DOHH2 (cell line): ENCODE results near the gene ALB.

Source experiments
- H3F3A ChIP-seq: fragments of 200-600 bp; sonication (generic), shearing (Covaris generic); 2 replicates; pipeline ENCODE4 v1.6.0; 2016; ENCODE audit warnings: antibody characterized with exemption, mild to moderate bottlenecking; ENCODE audit not compliant: control insufficient read depth, insufficient read depth
- H3K27ac ChIP-seq: fragments of 200-600 bp; sonication (generic); 2 replicates; pipeline ENCODE4 v1.5.1; 2014; ENCODE audit warnings: low read depth, mild to moderate bottlenecking, low read length, moderate library complexity
- H3K27me3 ChIP-seq: fragments of 200-600 bp; sonication (generic); 2 replicates; pipeline ENCODE4 v1.6.1; 2014; ENCODE audit warnings: mild to moderate bottlenecking, low read length, mixed read lengths; ENCODE audit not compliant: control insufficient read depth
- H3K36me3 ChIP-seq: fragments of 200-600 bp; sonication (generic); 2 replicates; pipeline ENCODE4 v1.6.1; 2014; ENCODE audit warnings: mild to moderate bottlenecking, low read length, moderate library complexity, mixed read lengths; ENCODE audit not compliant: control insufficient read depth
- H3K4me1 ChIP-seq: fragments of 200-600 bp; sonication (generic); 2 replicates; pipeline ENCODE4 v1.6.1; 2014; ENCODE audit warnings: mild to moderate bottlenecking, low read length, mixed read lengths; ENCODE audit not compliant: control insufficient read depth
- H3K4me2 ChIP-seq: fragments of 200-600 bp; sonication (generic); 2 replicates; pipeline ENCODE4 v1.6.0; 2014; ENCODE audit warnings: mild to moderate bottlenecking, low read length, moderate library complexity
- H3K4me3 ChIP-seq: fragments of 200-600 bp; sonication (generic); 2 replicates; pipeline ENCODE4 v1.5.1; 2014; ENCODE audit warnings: mild to moderate bottlenecking, low read length, mixed read lengths
- H3K79me2 ChIP-seq: fragments of 200-600 bp; sonication (generic); 2 replicates; pipeline ENCODE4 v1.6.1; 2014; ENCODE audit warnings: mild to moderate bottlenecking, low read length, mixed read lengths; ENCODE audit not compliant: control insufficient read depth
- H3K9me2 ChIP-seq: fragments of 200-600 bp; sonication (generic); replicated peaks from 2 replicates; pipeline ENCODE4 v1.6.1; 2014; ENCODE audit warnings: mild to moderate bottlenecking, low read length, mixed read lengths; ENCODE audit not compliant: control insufficient read depth
- H3K9me3 ChIP-seq: fragments of 200-600 bp; sonication (generic); 2 replicates; pipeline ENCODE4 v1.6.1; 2014; ENCODE audit warnings: antibody characterized with exemption, low read length, mixed read lengths; ENCODE audit not compliant: control insufficient read depth, insufficient read depth
- H4K20me1 ChIP-seq: fragments of 200-600 bp; sonication (generic); 2 replicates; pipeline ENCODE4 v1.6.0; 2014; ENCODE audit warnings: low read depth, mild to moderate bottlenecking, antibody characterized with exemption, low read length, moderate library complexity; ENCODE audit not compliant: control insufficient read depth, insufficient read depth
- EZH2phosphoT487 ChIP-seq: fragments of 200-600 bp; sonication (generic); IDR thresholded peaks from 2 replicates; pipeline ENCODE4 v1.6.1; 2017; ENCODE audit warnings: borderline replicate concordance, mild to moderate bottlenecking, antibody characterized with exemption, low read length, moderate library complexity, mixed read lengths
- TF ChIP-seq, protein P1 (sequence below): fragments of 200-600 bp; sonication (generic); IDR thresholded peaks from one replicate; pipeline ENCODE4 v1.5.1; 2014; ENCODE audit warnings: antibody characterized with exemption, mild to moderate bottlenecking, low read depth, low read length; ENCODE audit not compliant: poor library complexity, severe bottlenecking

Gene ALB

DNA sequence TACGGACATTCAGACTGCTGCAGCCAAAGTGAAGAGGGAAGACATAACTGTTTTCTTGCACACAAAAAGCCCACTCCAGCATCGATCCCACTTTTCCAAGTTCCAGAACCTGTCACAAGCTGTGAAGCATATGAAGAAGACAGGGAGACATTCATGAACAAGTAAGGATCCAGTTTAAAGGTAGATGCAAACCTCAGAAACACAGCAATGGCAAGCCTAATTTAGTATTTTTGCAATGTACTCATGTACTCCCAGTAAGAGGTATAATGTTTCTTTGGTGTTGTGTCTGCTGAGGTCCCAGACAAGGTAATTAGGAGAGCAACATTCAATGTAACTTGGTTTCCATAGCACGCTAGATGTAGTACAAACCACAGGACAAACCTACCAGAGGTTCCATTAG lies 36.6 kb downstream of the ALB start:
- Histone ChIP-seq H3K9me2 (no peaks in the 10 kb centered on the region), H3K4me3 (no peak overlapping the region), H3K4me2 (no peak overlapping the region), H3F3A (no peaks in the 10 kb centered on the region), H3K36me3 (no peaks in the 10 kb centered on the region), H4K20me1 (no peaks in the 10 kb centered on the region), H3K27ac (no peak overlapping the region), H3K27me3 (no peaks in the 10 kb centered on the region), H3K9me3 (no peaks in the 10 kb centered on the region), H3K4me1 (no peaks in the 10 kb centered on the region), H3K79me2 (no peaks in the 10 kb centered on the region)
- TF ChIP-seq EZH2phosphoT487, result no peak
- TF ChIP-seq, protein P1, sequence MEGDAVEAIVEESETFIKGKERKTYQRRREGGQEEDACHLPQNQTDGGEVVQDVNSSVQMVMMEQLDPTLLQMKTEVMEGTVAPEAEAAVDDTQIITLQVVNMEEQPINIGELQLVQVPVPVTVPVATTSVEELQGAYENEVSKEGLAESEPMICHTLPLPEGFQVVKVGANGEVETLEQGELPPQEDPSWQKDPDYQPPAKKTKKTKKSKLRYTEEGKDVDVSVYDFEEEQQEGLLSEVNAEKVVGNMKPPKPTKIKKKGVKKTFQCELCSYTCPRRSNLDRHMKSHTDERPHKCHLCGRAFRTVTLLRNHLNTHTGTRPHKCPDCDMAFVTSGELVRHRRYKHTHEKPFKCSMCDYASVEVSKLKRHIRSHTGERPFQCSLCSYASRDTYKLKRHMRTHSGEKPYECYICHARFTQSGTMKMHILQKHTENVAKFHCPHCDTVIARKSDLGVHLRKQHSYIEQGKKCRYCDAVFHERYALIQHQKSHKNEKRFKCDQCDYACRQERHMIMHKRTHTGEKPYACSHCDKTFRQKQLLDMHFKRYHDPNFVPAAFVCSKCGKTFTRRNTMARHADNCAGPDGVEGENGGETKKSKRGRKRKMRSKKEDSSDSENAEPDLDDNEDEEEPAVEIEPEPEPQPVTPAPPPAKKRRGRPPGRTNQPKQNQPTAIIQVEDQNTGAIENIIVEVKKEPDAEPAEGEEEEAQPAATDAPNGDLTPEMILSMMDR, result no peak

DNA sequence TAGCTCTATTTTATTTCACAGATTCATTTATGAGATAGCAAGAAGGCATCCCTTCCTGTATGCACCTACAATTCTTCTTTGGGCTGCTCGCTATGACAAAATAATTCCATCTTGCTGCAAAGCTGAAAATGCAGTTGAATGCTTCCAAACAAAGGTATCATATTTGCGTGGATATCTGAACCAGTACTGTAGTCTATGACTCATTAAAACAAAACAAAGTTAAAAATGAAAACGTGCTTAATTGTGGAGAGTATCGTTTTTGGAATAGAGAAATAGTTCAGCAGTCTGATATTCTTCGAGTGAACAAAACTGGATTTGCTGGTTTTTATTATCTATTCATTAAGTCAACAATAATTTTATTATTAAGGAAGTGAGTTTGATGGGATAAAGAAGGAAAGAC lies 38.2 kb downstream of the ALB start:
- TF ChIP-seq, protein P1, result no peak
- no peak for TF ChIP-seq EZH2phosphoT487
- H3K36me3 ChIP-seq, result no peaks in the 10 kb centered on the region
- no peaks in the 10 kb centered on the region for H3K9me3 ChIP-seq
- no peak overlapping the region for H3K4me3 ChIP-seq
- no peaks in the 10 kb centered on the region for H3F3A ChIP-seq
- no peaks in the 10 kb centered on the region for H3K4me1 ChIP-seq
- H4K20me1 ChIP-seq, result no peaks in the 10 kb centered on the region
- H3K4me2 ChIP-seq, result no peak overlapping the region
- no peaks in the 10 kb centered on the region for H3K9me2 ChIP-seq
- no peaks in the 10 kb centered on the region for H3K79me2 ChIP-seq
- H3K27ac ChIP-seq, result no peak overlapping the region
- no peaks in the 10 kb centered on the region for H3K27me3 ChIP-seq

DNA sequence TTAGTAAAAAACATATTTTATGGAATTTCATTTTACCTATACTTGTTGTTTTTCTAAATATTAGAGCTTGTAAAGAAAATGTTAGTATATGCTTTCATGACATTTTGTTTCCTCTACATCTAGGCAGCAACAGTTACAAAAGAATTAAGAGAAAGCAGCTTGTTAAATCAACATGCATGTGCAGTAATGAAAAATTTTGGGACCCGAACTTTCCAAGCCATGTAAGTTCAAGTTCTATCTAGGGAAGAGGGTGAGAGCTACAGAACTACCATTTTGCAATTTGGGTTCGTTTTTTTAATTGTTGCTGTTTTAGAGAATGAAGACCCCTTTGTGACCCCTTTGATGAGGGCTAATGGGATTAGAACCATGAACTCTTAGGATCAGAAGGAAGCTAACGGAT lies 39.1 kb downstream of the ALB start:
- TF ChIP-seq, protein P1, result no peak
- TF ChIP-seq EZH2phosphoT487, result no peak
- no peaks in the 10 kb centered on the region for H3K36me3 ChIP-seq
- H3K27me3 ChIP-seq, result no peaks in the 10 kb centered on the region

More for the DNA sequence above, 39.1 kb downstream of the ALB start:
- no peaks in the 10 kb centered on the region for H3F3A ChIP-seq
- H3K4me1 ChIP-seq, result no peaks in the 10 kb centered on the region
- H3K79me2 ChIP-seq, result no peaks in the 10 kb centered on the region
- H3K4me3 ChIP-seq, result no peak overlapping the region
- H4K20me1 ChIP-seq, result no peaks in the 10 kb centered on the region
- no peaks in the 10 kb centered on the region for H3K9me2 ChIP-seq
- H3K27ac ChIP-seq, result no peak overlapping the region
- no peak overlapping the region for H3K4me2 ChIP-seq
- no peaks in the 10 kb centered on the region for H3K9me3 ChIP-seq
